Activated naive CD4-positive, alpha-beta T cell treated with anti-CD3 and anti-CD28 coated beads for 36 hours (primary cell): Measurements from ENCODE around the gene SEC24A. TPM values are rescaled to one million over a fixed set of nuclear protein-coding genes. Genes with fewer than 3 reads are reported as not detected.
"Not testable (repeated sequence)": the region's sequence is repeated elsewhere in the genome, so short reads cannot be mapped to it uniquely, and the experiment has no call there.

ENCODE experiments used
- CTCF ChIA-PET: fragments of 350-600 bp; sonication (Branson Sonifier 250); formaldehyde crosslinking; loops from one replicate; lab custom pipeline; 2021; ENCODE audit warnings: antibody characterized with exemption; lab: Charles Lee
- DNase-seq: peaks from one replicate; pipeline ENCODE4 v3.0.0-alpha.2; 2020
- H3K27ac Mint-ChIP-seq: one replicate; pipeline ENCODE4 v1.8.0; 2021; ENCODE audit warnings: mild to moderate bottlenecking, mixed read lengths
- H3K27me3 Mint-ChIP-seq: one replicate; pipeline ENCODE4 v1.8.0; 2021; ENCODE audit warnings: low read depth, mixed read lengths
- H3K36me3 Mint-ChIP-seq: one replicate; pipeline ENCODE4 v1.8.0; 2021; ENCODE audit warnings: low read depth, mixed read lengths
- H3K4me1 Mint-ChIP-seq: one replicate; pipeline ENCODE4 v1.8.0; 2021; ENCODE audit warnings: low read depth, mixed read lengths
- H3K4me3 Mint-ChIP-seq: one replicate; pipeline ENCODE4 v1.8.0; 2021; ENCODE audit warnings: mild to moderate bottlenecking, moderate library complexity, mixed read lengths
- H3K9me3 Mint-ChIP-seq: one replicate; pipeline ENCODE4 v1.8.0; 2021; ENCODE audit warnings: mixed read lengths
- intact Hi-C: fragments of 100-400 bp; cut with micrococcal nuclease; formaldehyde crosslinking; loops from one replicate; pipeline ENCODE4 v1.15.1; 2023
- total RNA-seq, 2 experiments: library from RNA; stranded (reverse); gene quantifications; one replicate each; pipeline ENCODE4 v1.2.3, GENCODE V29; 2021

Gene SEC24A
- total RNA-seq, 2 experiments from 2014 or later: 16.6 to 18.5 TPM

- intact Hi-C loops: no loop called here
- CTCF ChIA-PET: interaction anchor here (0.6 to 0.7 kb wide), 2 partner anchors 8 to 169 kb away, joined by 3 read pairs; no protein-coding TSS in a partner anchor
- Mint-ChIP-seq H3K4me1 (peaks cover 40% of the 10 kb centered on the region), H3K27ac (no peak overlapping the region), H3K9me3 (no peaks in the 10 kb centered on the region), H3K27me3 (no peaks in the 10 kb centered on the region), H3K4me3 (no peak overlapping the region), H3K36me3 (peaks cover 10% of the 10 kb centered on the region)
- no peak for DNase-seq
Observed at GRCh38 chr5:134651531-134651930, 2.9 kb downstream of the SEC24A start.

DNA sequence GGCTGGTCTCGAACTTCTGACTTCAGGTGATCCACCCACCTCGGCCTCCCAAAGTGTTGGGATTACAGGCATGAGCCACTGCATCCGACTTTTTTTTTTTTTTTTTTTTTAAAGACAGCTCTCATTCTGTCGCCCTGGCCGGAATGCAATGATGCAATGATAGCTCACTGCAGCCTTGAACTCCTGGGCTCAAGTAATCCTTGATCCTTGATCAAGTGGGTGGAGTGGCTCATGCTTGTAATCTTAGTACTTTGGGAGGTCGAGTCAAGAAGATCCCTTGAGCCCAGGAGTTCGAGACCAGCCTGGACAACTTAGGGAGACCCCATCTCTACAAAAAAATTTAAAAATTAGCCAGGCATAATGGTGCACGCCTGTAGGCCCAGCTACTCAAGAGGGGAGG is 8.1 kb downstream of the SEC24A start:
- Mint-ChIP-seq H3K4me3 (no peak overlapping the region), H3K9me3 (no peaks in the 10 kb centered on the region), H3K27ac (no peak overlapping the region), H3K27me3 (no peaks in the 10 kb centered on the region), H3K36me3 (peaks cover 7% of the 10 kb centered on the region), H3K4me1 (peaks cover 27% of the 10 kb centered on the region)
- no peak for DNase-seq
- CTCF ChIA-PET: interaction anchor here (0.6 kb wide), 1 partner anchor 190 kb away, joined by 5 read pairs; no protein-coding TSS in a partner anchor
- intact Hi-C loops: no loop called here

DNA sequence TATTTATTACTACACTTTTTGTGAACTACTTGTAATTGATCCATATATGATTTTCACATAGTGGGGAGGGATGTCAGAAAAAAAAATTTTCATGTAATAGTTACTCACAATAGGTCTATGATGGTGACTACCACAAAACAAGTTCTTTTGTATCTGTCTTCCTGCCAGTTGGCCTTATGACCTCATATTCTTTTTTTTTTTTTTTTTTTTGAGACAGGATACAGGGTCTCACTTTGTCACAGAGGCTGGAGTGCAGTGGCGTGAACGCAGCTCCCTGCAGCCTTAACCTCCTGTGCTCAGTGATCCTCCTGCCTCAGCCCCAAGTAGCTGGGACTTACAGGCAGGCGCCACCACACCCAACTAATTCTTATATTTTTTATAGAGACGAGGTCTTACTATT is 10.9 kb downstream of the SEC24A start:
- intact Hi-C loops: no loop called here

GRCh38 chr5:134659922-134660321 is 11.3 kb downstream of the SEC24A start:
- Mint-ChIP-seq H3K27me3 (no peaks in the 10 kb centered on the region), H3K27ac (no peak overlapping the region), H3K4me1 (peaks cover 30% of the 10 kb centered on the region), H3K4me3 (no peak overlapping the region), H3K9me3 (no peaks in the 10 kb centered on the region), H3K36me3 (peaks cover 13% of the 10 kb centered on the region)
- CTCF ChIA-PET: interaction anchor here (0.5 to 1.3 kb wide), 4 partner anchors 8 to 99 kb away, joined by 3 to 5 read pairs (median 4); partner anchors contain the start of genes CAMLG and DDX46
- intact Hi-C loops: no loop called here
- no peak for DNase-seq

More for the DNA sequence above, 10.9 kb downstream of the SEC24A start:
- no peaks in the 10 kb centered on the region for H3K27me3 Mint-ChIP-seq
- H3K4me3 Mint-ChIP-seq: no peak overlapping the region
- H3K4me1 Mint-ChIP-seq: peaks cover 32% of the 10 kb centered on the region
- no peak for DNase-seq
- CTCF ChIA-PET: interaction anchor here (0.5 to 1.3 kb wide), 3 partner anchors 8 to 99 kb away, joined by 3 to 4 read pairs (median 3); partner anchors contain the start of genes CAMLG and DDX46
- no peak overlapping the region for H3K27ac Mint-ChIP-seq
- no peaks in the 10 kb centered on the region for H3K9me3 Mint-ChIP-seq
- peaks cover 13% of the 10 kb centered on the region for H3K36me3 Mint-ChIP-seq

DNA sequence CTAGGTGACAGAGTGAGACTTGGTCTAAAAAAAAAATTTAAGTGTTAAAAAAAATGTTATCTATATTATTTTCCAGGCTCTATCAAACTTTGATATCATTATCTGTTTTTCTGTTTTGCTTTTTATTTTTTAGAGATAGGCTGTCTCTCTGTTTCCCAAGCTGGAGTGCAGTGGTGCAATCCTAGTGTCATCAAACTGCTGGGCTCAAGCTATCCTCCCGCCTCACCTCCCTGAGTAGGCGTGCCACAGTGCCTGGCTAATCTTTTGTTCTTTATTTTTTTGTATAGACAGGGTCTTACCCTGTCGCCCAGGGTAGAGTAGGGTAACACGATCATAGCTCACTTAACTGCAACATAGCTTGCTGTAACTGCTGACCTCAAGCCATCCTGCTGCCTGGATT is 14.4 kb downstream of the SEC24A start:
- CTCF ChIA-PET: interaction anchor here (0.6 to 1.2 kb wide), 2 partner anchors 25 to 76 kb away, joined by 3 read pairs; no protein-coding TSS in a partner anchor
- Mint-ChIP-seq H3K27ac (no peak overlapping the region), H3K4me1 (peaks cover 24% of the 10 kb centered on the region), H3K4me3 (no peak overlapping the region), H3K36me3 (peaks cover 14% of the 10 kb centered on the region), H3K9me3 (no peaks in the 10 kb centered on the region), H3K27me3 (no peaks in the 10 kb centered on the region)
- intact Hi-C loops: no loop called here
- DNase-seq: no peak

GRCh38 chr5:134664448-134664847 is 15.9 kb downstream of the SEC24A start:
- CTCF ChIA-PET: interaction anchor here (0.5 kb wide), 1 partner anchor 482 kb away, joined by 6 read pairs; no protein-coding TSS in a partner anchor
- Mint-ChIP-seq H3K27ac (no peak overlapping the region), H3K9me3 (no peaks in the 10 kb centered on the region), H3K36me3 (peaks cover 15% of the 10 kb centered on the region), H3K27me3 (no peaks in the 10 kb centered on the region), H3K4me3 (no peak overlapping the region), H3K4me1 (peaks cover 13% of the 10 kb centered on the region)
- intact Hi-C loops: no loop called here
- no peak for DNase-seq

- DNase-seq, H3K4me3 Mint-ChIP-seq, H3K27me3 Mint-ChIP-seq, intact Hi-C loops, H3K36me3 Mint-ChIP-seq, H3K4me1 Mint-ChIP-seq, H3K9me3 Mint-ChIP-seq, H3K27ac Mint-ChIP-seq: not testable (repeated sequence)
- CTCF ChIA-PET: interaction anchor here (0.6 kb wide), 1 partner anchor 492 kb away, joined by 3 read pairs; no protein-coding TSS in a partner anchor
Observed at GRCh38 chr5:134673546-134673945, 25.0 kb downstream of the SEC24A start.

- intact Hi-C loops, H3K4me3 Mint-ChIP-seq, DNase-seq, H3K4me1 Mint-ChIP-seq, H3K9me3 Mint-ChIP-seq, H3K27me3 Mint-ChIP-seq, H3K27ac Mint-ChIP-seq: not testable (repeated sequence)
- peaks cover 11% of the 10 kb centered on the region for H3K36me3 Mint-ChIP-seq
- CTCF ChIA-PET: interaction anchor here (2.2 kb wide), 1 partner anchor 90 kb away, joined by 7 read pairs; no protein-coding TSS in a partner anchor
Observed at GRCh38 chr5:134677357-134677756, 28.8 kb downstream of the SEC24A start.

GRCh38 chr5:134690144-134690543 is 41.6 kb downstream of the SEC24A start:
- H3K4me3 Mint-ChIP-seq, intact Hi-C loops, H3K4me1 Mint-ChIP-seq, H3K27me3 Mint-ChIP-seq, H3K27ac Mint-ChIP-seq, H3K9me3 Mint-ChIP-seq, DNase-seq: not testable (repeated sequence)
- peaks cover 27% of the 10 kb centered on the region for H3K36me3 Mint-ChIP-seq
- CTCF ChIA-PET: interaction anchor here (0.5 kb wide), 1 partner anchor 258 kb away, joined by 3 read pairs; no protein-coding TSS in a partner anchor

DNA sequence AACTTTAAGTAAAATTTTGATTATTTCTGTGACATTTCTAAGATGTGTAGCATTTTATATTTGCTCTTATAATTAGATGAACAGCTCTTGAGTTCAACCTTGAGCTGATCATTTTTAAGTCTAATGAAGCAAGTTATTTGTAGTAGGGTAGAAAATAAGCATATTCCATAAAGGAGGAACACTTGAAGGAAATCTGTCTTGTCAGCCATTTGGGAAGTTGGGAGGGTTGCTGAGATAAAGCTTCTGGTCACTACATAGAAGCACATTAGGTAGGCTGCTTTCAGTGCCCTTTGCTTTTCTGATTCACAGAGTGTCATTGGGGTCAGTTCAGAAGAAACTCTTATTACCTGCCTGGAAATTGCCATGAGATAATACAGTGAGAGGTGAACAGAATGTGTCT is 44.1 kb downstream of the SEC24A start:
- no peaks in the 10 kb centered on the region for H3K9me3 Mint-ChIP-seq
- no peaks in the 10 kb centered on the region for H3K27me3 Mint-ChIP-seq
- H3K27ac Mint-ChIP-seq: no peak overlapping the region
- CTCF ChIA-PET: no interaction called here
- peaks cover 22% of the 10 kb centered on the region for H3K36me3 Mint-ChIP-seq
- DNase-seq: no peak
- H3K4me1 Mint-ChIP-seq: no peaks in the 10 kb centered on the region
- no peak overlapping the region for H3K4me3 Mint-ChIP-seq
- intact Hi-C loops: no loop called here

- Mint-ChIP-seq H3K27ac (no peak overlapping the region), H3K36me3 (peaks cover 14% of the 10 kb centered on the region), H3K4me3 (no peak overlapping the region), H3K27me3 (no peaks in the 10 kb centered on the region), H3K9me3 (no peaks in the 10 kb centered on the region), H3K4me1 (no peaks in the 10 kb centered on the region)
- DNase-seq: no peak
- CTCF ChIA-PET: interaction anchor here (1.0 to 2.0 kb wide), 2 partner anchors 30 to 120 kb away, joined by 3 to 4 read pairs; partner anchors contain the start of gene CAMLG
- intact Hi-C loops: no loop called here
Observed at GRCh38 chr5:134708301-134708700, 59.7 kb downstream of the SEC24A start.

- H3K9me3 Mint-ChIP-seq: no peaks in the 10 kb centered on the region
- H3K4me1 Mint-ChIP-seq: no peaks in the 10 kb centered on the region
- no peak overlapping the region for H3K27ac Mint-ChIP-seq
- no peak for DNase-seq
- CTCF ChIA-PET: interaction anchor here (0.5 to 1.4 kb wide), 3 partner anchors 25 to 167 kb away, joined by 3 to 4 read pairs (median 3); no protein-coding TSS in a partner anchor
- peaks cover 23% of the 10 kb centered on the region for H3K36me3 Mint-ChIP-seq
- intact Hi-C loops: no loop called here
- H3K4me3 Mint-ChIP-seq: no peak overlapping the region
- H3K27me3 Mint-ChIP-seq: no peaks in the 10 kb centered on the region
Observed at GRCh38 chr5:134714120-134714519, 65.5 kb downstream of the SEC24A start.

DNA sequence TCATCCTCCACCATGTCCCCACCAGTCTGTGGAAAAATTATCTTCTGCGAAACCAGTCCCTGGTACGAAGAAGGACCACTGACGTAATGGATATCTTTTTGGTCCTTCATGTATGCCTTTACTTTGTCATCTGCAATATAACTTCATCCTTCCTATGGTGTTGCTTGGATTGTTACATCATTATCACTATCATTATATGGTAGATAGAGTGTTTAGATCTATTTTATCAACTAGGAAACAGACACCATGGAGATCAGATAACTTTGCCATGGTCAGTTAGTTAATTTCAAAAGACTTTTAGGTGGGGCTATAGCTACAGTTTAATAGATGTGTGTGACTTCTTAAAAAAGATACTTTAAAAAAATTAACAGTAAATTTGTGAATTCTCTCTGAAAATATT is 66.0 kb downstream of the SEC24A start:
- Mint-ChIP-seq H3K36me3 (peaks cover 23% of the 10 kb centered on the region), H3K9me3 (no peaks in the 10 kb centered on the region), H3K4me1 (no peaks in the 10 kb centered on the region), H3K4me3 (no peak overlapping the region), H3K27me3 (no peaks in the 10 kb centered on the region), H3K27ac (no peak overlapping the region)
- intact Hi-C loops: no loop called here
- no peak for DNase-seq
- CTCF ChIA-PET: interaction anchor here (0.6 kb wide), 1 partner anchor 166 kb away, joined by 4 read pairs; no protein-coding TSS in a partner anchor
